SIG-M5 treated with dmso at 0.1 percent for 504 hours (cell line): Measurements from ENCODE around the gene CDC42EP5.
"Not testable (repeated sequence)": the region's sequence is repeated elsewhere in the genome, so short reads cannot be mapped to it uniquely, and the experiment has no call there.

ENCODE experiments used
- DNase-seq: peaks from one replicate; lab custom pipeline; 2025; ENCODE audit not compliant: unreplicated experiment; lab: John Stamatoyannopoulos, UW

The CDC42EP5 gene

DNA sequence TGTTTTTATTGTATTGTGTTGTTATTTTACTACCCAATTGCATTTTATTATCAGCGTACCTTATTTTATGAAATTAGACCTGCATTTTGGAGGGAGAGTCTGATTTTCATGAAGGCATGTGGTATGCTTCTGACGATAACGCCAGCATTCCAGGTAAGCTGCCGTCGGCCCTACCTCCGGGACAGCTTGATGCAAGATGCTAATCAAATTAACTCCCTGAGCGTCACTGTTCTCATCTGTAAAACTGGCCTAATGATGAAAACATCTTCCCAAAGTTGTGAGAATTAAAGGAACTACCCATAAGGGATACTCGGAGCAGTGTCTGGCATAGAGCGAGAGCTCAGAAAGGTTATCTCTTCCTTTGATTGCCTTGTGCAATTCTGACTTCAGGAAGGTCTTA lies 16.7 kb upstream of the CDC42EP5 start:
- DNase-seq, result no peak

- no peak for DNase-seq
These were observed 16.2 kb upstream of the CDC42EP5 start for GRCh38 chr19:54489341-54489740.

GRCh38 chr19:54485851-54486250 lies 12.8 kb upstream of the CDC42EP5 start:
- DNase-seq, result no peak

- no peak for DNase-seq
These were observed 11.4 kb upstream of the CDC42EP5 start for GRCh38 chr19:54484451-54484850.

DNA sequence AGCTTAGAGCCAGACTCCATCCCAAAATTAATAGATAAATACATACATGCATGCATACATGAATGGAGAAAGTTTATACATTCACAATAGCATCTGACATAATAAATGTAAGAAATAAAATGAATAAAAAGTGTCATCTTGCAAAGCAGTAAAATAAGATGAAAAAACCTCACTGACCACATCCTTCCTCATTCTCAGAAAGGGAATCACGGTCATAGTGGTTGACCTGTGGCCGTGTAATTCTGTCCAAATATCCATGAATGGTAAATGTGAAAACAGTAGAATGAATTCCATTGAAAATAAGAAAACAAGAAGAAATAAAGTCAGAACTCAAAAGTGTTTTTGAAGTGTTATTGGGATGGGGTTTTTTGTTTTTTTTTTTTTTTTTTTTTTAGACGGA lies 9.8 kb upstream of the CDC42EP5 start:
- DNase-seq, result no peak

GRCh38 chr19:54481326-54481930 lies 8.3 kb upstream of the CDC42EP5 start:
- DNase-seq, result peak; percentile 55

GRCh38 chr19:54480051-54480450 lies 7.0 kb upstream of the CDC42EP5 start:
- no peak for DNase-seq

DNA sequence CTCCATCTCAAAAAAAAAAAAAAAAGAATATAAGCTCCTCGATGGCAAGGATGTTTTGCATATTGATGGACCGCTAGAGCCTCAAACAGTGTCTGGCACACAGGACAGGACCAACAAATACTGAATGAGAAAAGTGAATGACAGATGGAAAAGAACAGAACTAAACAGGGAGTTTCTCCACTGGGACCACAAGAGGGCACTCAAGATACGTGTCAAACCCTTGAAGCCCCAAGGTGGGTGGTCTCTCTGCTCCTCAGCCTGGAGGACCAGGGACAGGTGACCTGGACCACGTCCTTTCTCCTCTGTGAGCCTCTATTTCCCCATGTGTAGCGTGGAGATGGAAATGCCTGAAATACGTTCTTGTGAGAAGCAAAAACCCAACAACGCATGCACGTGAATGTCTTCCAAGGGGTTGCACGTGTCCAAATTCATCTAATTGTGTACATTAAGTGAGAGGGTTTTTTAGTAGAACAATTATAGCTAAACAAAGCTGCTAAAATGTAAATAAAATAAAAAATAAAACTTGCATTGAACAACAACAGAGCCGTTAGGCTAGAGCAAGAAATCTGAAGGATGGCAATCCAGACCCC lies 5.7 kb upstream of the CDC42EP5 start:
- peak; percentile 41 for DNase-seq

GRCh38 chr19:54477650-54478049 lies 4.6 kb upstream of the CDC42EP5 start:
- DNase-seq, result no peak

DNA sequence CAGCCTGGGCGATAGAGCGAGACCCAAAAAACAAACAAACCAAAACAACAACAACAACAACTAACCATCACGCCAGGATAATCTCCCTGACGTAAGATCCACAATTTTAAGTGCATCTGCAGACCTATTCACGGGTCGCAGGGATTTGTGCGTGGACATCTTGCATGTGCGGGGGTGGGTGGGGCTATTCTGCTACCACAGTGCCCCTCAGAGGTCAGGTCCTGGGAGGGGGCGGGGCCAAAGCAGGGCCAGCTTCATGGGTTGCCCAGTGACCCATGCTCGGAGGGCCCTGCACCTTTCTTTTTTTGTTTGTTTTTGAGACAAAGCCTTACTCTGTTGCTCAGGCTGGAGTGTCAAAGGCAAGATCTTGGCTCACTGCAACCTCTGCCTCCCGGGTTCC lies 2.6 kb upstream of the CDC42EP5 start:
- DNase-seq, result no peak

DNA sequence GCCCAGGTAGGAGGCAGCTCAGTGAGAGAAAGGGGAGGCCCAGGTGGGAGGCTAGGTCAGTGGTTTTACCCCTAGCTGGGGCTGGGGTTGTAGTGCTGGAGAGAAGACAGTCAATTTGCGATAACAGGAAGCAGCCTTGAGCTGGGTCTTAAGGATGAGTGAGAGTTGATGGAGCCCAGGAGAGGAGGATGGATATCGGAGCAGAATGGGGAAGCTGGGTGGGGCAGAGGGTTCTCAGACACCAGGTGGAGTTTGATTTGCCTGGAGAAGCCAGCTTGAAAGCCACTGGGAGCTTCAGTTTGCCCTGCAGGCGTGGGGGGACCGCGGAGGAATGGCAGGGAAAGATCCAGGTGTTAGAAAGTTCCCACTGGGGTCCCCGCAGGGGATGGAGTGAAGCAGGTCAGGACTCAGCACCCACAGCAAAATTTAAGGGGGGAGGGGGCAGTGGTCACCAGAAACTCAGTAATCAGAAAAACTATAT lies 836 bp upstream of the CDC42EP5 start:
- no peak for DNase-seq

- no peak for DNase-seq
These were observed 1.9 kb downstream of the CDC42EP5 start for GRCh38 chr19:54470991-54471782.

DNA sequence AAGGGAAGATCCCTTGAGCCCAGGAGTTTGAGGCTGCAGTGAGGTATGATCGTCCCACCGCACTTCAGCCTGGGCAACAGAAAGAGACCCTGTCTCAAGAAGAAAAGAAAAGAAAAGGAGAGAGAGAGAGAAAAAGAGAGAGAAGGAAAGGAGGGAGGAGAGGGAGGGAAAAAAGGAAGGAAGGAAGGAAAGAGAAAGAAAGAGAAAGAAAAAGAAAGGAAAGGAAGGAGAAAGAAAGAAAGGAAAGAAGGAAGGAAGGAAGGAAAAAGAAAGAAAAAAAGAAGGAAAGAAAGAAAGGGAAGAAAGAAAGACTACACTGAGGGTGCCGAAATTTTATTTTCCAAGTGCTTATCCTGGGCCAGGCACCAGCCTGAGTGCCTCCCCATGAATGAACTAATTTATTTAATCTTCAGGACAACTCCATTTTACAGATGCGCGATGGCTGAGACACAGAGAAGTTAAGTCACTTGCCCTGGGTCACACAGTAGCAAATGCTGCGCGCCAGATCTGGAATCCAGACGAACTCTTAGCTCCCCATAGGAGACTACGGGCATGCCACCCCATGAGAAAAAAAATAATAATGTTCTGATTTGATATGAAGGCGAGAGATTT lies 2.7 kb downstream of the CDC42EP5 start:
- DNase-seq, result no peak

DNA sequence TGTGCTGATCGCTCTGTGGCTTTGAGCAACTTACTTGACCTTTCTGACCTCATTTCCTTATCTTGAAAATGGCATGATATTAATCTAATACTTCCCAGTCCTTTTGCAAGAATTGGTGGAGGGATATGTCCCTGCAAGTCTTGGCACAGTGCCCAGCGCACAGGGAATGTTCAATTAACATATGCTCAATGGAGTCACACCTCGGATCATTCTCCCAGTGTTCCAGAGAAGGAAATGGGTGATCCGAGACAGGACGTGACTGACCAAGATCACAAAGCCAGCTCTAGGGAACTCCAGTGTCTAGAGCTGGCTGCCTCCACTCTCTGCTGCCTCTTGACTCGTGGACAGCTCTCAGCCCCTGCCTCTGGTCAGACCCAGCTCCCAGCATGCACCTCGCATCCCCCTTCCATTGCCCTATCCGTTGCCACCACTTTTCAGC lies 3.6 kb downstream of the CDC42EP5 start:
- DNase-seq, result no peak

DNA sequence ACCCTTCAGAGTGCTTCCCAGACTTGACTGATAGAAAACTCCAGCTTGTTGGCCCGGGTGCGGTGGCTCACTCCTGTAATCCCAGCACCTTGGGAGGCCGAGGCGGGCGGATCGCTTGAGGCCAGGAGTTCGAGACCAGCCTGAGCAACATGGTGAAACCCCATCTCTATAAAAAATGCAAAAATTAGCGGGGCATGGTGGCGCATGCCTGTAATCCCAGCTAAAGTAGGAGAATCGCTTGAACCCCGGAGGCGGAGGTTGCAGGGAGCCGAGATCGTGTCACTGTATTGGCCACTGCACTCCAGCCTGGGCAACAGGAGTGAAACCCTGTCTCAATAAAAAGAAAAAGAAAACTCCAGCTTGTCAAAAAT lies 7.0 kb downstream of the CDC42EP5 start:
- not testable (repeated sequence) for DNase-seq

GRCh38 chr19:54465426-54466109 lies 7.5 kb downstream of the CDC42EP5 start:
- DNase-seq, result no peak

DNA sequence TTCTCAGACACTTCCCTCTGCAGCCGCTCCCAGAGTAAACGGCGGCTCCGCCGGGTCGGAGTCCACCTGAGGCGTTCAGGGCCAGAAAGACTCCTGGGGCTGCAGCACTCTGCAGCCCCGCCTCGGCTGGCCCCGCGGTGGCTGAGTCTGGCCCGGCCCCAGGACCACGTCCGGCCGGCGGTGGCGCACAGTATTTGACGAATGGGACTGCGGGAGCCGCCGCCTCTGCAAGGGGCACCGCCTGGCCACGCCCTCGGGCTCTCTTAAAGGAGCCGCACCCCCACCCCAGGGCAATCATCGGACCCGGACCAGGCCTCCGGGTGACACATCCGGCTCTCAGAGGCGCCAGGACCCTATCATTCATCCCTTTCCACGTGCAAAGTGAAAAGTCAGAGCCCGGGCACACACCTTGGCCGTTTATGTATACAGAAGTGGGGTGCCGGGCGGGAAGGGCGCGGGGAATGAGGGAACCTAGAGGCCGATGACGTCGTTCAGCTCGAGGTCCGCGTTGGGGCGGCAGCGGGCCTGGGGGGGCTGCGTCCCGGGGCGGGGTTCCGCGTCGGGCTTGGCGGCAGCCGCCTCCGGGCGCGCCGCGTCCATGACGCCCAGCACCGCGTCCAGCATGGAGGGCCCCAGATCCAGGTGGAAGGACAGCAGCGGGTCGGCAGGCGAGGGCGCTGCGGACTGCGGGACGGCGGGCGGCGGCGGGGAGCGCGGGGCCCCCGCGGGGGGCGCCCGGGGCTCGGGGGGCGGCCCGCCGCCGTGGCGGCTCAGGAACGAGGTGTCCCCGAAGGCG lies 8.3 kb downstream of the CDC42EP5 start:
- peak; percentile 85 for DNase-seq

DNA sequence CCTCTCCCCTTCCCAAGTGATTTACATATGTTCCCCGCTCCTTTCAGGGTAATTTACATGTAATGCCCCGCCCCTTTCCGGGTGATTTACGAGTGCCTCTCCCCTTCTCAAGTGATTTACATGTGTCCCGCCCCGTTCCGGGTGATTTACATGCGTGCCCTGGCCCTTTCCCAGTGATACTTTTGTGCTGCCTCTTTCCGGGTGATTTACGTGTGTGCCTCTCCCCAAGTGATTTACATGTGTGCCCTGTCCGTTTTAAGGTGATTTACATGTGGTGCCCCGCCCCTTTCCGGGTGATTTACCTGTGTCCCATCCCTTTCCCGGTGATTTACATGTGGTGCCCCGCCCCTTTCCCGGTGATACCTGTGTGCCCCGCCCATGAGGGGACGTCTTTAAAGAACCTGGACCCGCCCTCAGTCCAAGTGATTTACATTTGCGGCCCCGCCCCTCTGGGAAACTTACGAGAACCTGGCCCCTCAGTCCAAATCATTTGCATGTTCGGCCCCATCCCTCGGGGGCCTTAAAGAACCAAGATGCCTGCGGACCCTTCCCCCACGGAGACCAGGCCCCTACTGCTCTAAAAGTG lies 9.0 kb downstream of the CDC42EP5 start:
- peak; percentile 100 for DNase-seq

GRCh38 chr19:54463531-54464043 lies 9.5 kb downstream of the CDC42EP5 start, which contains the start of gene LENG9:
Gene LENG9, minus strand, starts transcription at chr19:54463778. Its CDS starts 252 bp downstream, at chr19:54463526.
- DNase-seq, result peak; percentile 100
